Measurements from ENCODE around the gene FBXO24.
"Not testable (repeated sequence)": the region's sequence is repeated elsewhere in the genome, so short reads cannot be mapped to it uniquely, and the experiment has no call there.

FBXO24 gene, protein sequence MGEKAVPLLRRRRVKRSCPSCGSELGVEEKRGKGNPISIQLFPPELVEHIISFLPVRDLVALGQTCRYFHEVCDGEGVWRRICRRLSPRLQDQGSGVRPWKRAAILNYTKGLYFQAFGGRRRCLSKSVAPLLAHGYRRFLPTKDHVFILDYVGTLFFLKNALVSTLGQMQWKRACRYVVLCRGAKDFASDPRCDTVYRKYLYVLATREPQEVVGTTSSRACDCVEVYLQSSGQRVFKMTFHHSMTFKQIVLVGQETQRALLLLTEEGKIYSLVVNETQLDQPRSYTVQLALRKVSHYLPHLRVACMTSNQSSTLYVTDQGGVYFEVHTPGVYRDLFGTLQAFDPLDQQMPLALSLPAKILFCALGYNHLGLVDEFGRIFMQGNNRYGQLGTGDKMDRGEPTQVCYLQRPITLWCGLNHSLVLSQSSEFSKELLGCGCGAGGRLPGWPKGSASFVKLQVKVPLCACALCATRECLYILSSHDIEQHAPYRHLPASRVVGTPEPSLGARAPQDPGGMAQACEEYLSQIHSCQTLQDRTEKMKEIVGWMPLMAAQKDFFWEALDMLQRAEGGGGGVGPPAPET

DNA sequence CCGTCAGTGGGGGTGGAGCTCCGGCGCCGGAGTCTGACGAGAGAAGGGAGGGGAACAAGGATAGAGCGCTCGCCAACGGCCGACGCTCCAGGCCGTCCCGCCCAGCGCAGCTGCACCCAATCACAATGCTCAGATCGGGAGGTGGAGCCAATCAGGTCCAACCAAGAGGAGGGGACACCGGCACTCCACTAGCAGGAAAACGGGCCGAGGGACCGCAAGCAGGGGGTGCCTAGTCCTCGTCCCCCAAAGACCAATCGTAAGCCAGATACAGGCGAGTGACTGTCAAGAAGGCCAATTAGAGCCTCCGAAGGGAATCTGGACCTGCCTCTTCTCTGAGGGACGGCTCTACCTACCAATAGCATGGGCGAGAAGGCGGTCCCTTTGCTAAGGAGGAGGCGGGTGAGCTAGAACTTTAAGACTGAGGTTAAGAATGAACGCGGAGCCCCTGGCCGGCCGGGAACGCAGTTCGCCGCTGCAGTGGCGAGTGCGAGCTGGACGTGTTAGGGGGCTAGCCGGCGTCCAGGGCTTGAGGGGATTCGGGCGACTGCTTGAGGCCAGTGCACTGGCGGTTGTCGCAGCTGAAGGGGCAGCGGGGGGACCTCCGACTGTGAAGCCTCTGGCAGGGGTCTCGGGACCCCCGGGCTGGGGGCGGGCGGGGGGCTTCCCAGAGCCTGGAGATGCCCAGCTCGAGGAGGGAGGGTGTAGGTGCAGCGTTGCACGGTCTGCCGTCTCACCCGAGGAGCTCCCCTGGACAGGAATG lies at the start of gene FBXO24:
Gene FBXO24, plus strand, starts transcription at position 63 of the 760 bp plus-strand sequence. Its CDS starts 298 bp downstream, at position 361.
- peak; percentile 100 for DNase-seq

DNA sequence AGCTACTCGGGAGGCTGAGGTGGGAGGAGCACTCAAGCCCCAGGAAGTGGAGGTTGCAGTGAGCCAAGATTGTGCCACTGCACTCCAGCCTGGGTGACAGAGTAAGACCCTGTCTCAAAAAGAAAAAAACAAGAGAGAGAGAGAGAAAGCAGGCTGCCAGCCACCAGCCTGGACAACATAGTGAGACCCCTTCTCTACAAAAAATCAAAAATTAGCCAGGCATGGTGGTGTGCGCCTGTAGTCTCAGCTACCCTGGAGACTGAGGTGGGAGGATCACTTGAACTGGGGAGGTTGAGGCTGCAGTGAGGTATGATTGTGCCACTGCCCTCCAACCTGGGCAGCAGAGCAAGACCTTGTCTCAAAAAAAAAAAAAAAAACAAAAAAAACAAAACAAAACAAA lies 49.4 kb upstream of the FBXO24 start:
- not testable (repeated sequence) for DNase-seq

DNA sequence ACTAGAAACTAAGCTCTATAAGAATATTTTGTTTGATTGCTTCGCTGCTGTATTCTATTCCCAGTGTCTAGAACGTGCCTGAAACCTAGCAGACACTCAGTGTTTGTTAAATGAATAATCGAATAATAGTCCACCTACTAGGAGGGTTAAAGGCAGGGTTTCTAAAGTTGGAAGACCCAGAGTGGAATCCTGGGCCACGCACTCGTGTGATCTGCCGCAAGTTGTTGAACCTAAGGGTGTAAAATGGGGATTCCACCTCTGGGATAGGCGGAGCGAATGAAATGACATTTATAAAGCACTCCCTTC lies 47.8 kb upstream of the FBXO24 start:
- DNase-seq = no peak

DNA sequence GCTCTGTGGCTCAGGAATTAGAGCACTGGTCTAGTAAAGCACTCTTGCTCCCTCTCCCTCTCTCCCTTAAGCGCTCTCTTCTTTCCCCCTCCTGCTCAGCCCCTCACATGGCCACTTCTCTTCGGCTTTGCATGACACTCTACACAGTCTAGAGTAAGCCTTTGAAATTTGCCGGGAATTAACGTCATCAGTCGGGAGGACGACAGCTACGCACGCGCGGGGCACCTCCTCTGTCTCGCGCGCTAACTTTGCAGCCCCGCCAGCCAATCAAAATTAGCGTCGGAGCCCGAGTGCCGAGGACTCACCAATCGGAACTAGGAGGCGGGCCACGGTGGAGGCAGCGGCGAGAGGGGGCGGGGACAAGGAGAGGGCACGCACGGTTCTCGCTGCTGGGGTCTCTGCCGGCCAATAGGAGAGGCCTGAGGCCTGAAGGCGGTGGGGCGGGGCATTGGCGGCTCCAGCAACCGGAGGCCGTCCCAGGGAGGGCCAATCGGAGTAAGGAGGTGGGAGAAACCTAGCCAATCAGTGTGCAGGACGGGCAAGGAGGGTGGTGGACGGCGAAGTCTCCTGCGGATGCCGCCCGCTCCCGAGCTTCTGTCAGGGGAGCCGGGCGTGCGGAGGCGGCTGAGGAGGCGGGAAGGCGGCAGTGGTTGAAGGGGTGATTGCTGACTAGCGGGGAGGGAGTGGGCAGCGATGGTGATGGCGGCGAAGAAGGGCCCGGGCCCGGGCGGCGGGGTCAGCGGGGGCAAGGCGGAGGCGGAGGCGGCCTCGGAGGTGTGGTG lies 47.3 kb upstream of the FBXO24 start, which contains the start of gene AGFG2:
Gene AGFG2, plus strand, starts transcription at position 550 of the 782 bp plus-strand sequence. Its CDS starts 144 bp downstream, at position 694.
- DNase-seq = peak; percentile 100

DNA sequence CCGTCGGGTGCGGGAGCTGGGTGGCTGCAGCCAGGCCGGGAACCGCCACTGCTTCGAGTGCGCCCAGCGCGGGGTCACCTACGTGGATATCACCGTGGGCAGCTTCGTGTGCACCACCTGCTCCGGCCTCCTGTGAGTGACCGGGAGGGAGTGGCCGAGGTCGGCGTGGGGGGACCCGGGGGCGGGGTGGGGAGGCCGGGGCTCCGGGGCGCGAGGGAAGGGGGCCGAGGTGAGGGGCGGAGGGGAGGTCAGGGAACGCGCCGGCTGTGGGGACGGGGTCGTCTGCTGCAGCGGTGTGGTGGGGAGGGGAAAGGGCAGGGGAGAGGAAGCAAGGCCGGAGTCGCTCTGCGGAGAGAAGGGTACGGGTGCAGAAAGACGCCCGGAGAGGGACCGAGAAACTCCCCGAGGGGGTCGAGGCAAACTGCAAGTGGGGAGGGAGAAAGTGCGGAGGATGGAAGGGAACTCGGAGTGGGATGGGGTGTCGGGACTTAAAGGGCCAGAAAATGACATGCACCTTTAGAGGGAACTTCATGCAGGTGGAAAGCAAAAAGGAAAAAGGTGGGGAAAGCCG lies 46.6 kb upstream of the FBXO24 start:
- DNase-seq = no peak

DNA sequence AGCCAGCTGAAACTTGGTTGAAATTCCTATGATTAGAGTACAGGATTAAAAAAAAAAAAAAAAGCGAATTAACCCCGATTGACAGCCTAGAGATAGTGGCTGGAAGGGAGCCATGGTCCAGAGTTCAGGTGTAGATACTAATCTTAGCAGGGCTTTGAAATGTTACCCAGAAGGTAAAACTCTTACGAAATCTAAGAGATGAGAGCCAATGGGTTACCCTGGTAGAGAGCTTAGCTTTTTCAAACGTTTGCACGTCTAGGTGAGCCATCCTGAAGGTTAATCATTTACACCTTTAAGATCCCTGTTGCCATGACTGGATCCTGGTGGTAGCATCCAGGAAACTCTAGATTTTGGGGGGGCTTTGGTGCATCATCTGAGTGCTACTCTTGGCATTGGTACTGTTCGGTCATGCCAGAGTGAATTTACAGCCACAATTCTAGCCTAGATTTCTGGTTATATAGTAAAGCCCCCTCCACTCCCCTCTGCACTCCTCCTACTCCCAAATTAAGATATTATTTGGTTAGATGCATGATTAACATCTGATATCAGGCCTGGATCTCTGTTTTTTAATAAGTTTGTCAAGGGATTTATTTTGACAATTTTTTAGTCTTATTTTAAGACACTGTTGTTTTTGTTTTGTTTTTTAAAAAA lies 45.9 kb upstream of the FBXO24 start:
- DNase-seq = no peak

DNA sequence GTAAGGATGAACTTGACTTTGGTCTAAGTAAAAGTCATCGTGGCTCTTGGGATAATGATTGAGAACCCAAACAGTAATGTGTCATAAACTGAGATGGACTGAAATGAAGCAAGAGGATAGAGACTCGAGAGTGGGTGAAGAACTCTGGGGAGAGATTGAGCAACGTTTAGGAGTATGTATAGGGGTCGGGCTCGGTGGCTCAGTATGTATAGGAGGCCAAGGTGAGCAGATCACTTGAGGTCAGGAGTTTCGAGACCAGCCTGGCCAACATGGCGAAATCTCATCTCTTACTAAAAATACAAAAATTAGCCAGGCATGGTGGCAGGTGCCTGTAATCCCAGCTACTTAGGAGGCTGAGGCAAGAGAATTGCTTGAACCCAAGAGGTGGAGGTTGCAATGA lies 44.8 kb upstream of the FBXO24 start:
- not testable (repeated sequence) for DNase-seq

DNA sequence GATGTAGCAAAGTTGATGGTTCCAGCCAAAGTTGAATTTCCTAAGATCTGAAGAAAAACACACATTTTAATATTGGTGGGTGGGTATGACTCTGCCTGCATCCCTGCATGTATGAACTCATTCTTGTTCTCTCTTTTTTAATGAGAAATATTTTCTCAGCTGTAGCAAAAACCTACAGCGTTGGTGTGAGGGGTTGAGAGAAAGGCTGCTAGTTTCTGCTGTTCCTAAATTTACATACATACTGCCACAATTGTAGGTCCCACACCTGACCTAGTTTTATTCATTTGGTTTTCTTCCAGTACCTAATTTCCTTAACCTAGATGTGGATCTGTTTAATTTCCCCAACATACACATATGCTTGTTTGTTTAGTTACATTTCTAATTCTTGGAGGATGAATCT lies 42.5 kb upstream of the FBXO24 start:
- no peak for DNase-seq

DNA sequence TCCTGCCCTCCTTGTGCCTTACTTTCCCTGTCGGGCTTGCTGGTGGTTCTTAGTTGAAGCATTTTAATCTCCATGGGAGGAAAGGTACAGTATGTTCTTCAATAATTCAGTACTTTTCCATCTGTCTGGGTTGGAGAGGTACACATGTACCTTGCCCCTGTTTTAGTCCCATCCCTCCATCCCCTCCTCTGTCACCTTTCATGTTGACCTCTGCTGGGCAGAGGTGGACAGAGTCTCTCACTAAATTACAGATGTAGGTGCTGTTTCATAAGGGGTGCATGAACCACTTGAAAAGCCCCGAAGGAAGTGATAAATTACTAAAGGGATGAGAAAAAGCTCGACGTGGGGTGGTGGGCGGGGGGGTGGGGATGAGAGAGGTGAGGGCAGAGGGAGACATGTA lies 41.7 kb upstream of the FBXO24 start:
- DNase-seq = no peak

DNA sequence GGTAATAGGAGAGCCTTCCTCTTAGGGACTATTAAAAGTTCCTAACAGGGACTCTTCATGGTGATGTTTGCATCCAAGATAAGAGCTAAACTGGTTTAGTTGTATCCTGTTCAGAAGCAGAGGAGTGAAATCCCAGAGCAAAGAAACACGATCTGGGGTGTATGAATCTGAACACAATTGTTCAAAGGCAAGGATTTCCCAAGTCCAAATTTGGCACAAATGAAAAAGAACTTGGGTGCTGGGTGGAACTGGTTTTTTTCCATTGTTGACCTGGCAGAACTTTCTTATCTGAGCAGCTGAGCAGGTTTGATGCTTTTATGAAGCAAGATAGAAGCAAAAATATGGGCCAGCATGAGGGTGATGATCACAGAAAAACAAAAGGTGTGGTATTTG lies 41.2 kb upstream of the FBXO24 start:
- no peak for DNase-seq

DNA sequence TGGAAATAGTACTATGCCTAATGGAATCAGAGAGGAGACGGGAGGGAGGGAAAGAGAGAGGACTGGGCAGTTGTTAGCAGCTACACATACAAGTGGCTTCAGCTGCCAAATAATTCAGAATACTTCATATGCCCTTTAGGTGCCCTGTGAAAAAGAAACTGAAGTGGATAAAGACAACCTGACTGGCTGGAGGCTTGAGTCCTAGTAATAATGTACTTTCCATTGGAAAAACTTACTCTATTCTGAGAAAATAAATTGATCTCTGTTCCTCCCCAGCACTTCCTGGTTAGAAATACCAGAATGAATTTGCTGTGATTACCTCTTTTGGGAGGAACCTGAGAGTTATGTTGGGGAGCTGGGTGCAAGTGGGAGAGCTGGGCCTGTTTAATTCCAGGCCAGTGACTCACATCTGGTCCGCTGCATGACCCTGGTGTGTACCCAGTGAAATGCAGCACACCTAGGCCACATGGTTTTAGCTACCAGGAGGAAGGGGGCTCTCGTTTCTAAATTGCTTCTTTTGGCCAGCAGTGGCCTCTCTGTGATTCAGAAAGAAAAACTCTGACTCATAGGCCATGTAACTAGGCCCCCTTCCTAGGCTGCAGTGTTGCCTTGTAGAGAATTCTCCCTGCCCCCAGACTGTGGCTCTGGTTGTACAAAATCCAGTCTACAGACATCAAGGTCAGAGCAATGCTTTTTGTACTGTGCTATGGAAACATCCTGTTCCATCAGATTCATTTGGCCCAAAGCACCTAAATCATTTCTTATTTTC lies 40.6 kb upstream of the FBXO24 start:
- DNase-seq = no peak

DNA sequence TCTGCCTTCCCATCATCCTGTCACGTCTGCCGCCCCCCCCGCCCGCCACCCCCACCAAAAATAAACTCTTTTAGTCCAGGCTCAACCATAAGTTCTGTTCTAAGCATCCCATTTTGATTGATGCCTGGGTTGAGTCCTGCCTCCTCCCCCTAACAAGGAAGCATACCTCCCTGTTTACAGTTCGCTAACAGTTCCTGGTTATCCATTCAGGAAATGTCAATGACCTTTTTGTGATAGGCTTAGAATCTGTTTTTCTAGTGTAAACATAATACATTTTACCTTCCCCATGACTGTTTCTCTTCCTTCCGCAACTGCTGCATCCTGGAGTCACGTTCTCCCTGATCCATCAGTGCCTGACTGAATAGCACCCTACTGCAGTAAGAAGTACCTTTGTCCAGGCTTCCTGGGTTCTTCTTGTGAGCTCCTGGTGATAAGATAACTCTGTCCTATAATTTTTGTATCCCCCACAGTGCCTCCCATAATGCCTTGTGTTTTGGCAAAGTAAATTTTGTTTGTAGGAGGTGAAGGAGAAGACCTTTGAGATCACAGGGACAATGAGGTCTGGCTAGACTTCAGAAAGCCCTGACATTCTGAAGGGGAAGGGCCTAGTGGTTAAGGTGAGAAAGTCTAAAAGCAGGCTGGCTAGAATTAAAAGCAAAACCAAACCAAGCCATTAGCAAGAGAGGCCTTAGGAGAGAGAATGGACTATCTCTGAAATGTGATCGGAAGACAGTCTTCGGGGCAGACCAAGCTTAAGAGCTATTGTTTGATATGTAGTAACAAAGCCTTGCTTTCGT lies 39.8 kb upstream of the FBXO24 start:
- DNase-seq = no peak

DNA sequence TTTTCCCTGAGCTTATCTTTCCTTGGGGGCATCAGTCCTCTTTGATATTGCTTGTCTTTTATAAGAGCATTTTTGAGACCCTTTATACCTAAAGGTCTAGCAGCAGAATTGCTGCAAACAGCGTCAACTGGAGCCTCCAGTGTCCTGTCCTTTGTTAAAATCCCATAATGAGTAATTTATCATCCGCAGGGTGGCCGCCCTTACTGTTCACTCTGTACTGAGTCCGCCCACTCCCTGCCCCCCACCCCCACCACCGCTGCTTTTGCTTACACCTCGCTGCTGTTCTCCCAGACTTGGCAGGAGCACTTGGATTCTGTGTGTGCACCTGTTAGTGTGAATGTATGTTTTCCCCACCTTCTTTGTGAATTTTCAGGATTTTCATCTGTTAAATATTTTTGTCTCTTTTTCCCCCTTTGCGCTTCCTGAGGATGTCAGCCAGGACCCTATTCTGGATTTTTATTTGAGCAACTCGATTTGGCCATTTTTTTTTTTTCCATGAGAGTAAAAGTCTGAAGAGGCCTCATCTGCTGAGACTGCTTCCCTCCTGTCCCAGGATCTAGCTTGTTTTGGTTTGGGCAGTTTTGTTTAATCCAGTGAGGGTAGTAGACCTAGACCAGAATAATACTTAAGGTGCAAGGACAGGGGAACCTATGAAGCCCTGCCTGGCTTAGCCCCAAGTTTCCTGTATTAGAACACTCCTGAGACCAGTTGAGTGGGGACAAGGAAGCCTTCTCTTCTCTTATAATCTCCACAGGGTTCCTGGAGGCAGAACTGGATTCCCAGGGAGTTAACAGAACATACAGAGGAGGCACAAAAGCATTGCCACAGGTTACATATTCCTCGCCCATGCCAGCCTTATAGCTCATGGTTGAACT lies 39.0 kb upstream of the FBXO24 start:
- DNase-seq = no peak

DNA sequence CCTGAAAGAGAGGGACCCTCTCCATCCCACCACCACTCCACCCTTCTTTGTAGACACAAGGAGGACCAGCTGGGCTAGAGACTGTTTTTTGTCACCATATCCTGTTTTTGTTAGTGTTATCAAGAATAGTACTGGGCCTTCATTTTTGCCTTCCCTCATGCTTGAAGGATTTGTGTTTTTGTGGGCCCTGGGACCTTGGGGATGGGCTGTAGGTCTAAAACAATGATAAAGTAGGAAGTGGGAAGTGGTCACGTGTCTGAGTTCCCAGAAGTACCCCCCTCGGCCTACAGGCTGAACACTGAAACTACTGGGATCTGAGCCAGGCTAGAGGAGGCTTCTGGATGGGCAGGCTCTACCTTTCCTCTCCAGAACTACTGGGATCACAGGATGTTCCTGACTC lies 38.3 kb upstream of the FBXO24 start:
- no peak for DNase-seq

DNA sequence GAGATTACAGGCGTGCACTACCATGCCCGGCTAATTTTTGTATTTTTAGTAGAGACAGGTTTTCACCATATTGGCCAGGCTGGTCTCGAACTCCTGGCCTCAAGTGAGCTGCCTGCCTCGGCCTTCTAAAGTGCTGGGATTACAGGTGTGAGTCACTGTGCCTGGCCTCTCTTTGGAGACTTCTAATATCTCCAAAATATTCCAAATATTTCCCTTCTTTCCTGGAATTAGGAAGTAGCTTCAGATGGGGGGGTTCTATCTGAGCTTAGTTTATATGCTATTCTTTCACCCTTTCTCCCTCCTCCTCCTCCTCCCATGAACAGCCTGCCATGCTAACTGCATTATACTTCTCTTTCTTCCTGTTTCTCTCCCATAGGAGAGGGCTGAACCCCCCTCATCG lies 37.7 kb upstream of the FBXO24 start:
- DNase-seq = not testable (repeated sequence)

DNA sequence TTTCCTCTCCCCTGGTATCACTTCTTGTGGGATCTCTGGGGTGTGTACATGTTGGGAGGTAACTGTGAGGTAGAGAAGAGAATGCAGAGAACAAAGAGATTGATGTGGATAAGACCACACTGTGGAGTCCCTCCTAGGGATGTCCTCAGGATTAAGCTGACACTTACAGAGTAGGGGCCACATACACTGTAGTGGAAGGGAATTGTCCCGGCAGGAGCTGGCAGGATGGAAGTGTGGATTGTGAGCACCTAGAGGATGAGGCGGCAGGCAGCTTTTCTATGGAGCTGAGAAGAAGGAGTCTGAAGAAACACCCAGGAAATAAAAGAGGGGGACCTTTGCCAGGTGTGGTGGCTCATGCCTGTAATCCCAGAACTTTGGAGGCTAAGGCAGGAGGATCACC lies 33.6 kb upstream of the FBXO24 start:
- DNase-seq = no peak

DNA sequence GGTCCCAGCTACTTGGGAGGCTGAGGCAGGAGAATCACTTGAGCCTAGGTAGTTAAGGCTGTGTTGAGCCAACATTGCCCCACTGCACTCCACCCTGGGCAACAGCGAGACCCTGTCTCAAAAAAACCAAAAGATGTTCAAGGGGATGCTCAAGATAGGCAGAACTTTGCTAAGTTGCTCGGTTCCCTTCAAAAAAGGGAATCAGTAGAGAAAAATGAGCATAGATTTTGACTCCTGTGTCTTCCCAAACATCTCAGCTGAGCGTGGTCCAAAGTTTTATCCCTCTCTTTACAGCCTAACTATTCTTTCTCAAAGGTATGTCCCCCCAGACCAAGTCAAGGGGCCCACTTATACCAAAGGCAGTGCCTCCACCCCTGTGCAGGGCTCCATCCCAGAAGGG lies 33.1 kb upstream of the FBXO24 start:
- DNase-seq = no peak

DNA sequence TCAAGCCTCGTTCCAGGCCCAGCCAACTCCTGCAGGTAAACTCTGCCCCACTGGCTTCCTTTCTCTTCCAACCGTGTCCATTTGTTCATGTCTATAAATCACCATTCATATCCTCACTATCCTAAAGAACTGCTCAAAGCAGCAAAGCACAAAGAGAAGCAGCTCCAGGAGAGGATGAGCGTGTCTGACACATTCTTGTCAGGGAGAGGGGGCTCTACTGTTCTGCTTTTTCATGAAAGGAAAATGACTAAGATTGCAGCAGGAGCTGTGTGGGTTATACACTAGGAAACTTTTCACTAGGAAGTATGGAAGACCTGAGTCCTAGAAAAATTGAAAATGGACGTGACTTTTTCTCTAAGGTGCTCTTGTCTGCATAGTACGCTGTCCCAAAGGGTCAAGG lies 30.4 kb upstream of the FBXO24 start:
- DNase-seq = no peak

DNA sequence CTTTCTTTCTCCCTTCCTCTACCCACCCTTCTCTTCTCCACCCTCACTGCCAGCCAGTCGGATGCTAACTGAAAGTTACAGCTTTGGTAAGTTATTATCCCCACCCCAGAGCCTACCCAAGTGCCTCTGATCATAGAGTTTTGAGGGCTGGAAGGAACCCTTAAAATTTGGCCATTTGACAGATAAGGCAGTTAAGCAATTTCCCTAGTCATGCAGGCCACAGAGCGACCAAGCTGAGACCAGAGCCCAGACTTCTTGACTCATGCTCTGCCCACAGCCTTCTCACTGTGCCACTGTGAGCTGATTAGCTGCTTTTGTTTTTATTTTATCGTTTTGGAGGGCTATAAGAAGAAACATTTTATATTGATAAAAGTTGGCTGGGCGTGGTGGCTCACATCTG lies 29.6 kb upstream of the FBXO24 start:
- DNase-seq = no peak

DNA sequence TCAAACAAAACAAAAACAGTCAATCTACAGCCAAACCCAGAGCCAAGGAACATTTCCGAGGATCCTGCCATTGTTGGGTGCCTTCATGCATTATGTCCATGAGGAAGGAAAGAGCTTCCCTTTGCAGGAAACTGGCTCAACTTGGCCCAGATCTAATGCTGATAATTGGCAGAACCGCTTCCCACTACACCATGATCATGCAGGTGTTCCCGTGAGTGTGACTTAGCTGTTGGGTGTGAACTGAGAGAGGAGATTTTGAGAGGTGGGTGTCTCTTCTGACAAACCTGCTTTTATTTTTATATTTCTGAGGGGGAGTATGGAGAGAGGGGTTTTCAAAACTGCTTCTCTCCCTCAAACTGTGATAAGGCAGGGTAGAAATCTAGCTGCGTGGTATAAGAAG lies 27.0 kb upstream of the FBXO24 start:
- DNase-seq = no peak
